Activated CD4-positive, alpha-beta memory T cell treated with anti-CD3 and anti-CD28 coated beads for 36 hours (primary cell): ENCODE measurements around the gene PIEZO1. TPM values are rescaled to one million over a fixed set of nuclear protein-coding genes. Genes with fewer than 3 reads are reported as not detected.

Source experiments
- CTCF ChIA-PET: fragments of 350-600 bp; sonication (Branson Sonifier 250); formaldehyde crosslinking; loops from one replicate; lab custom pipeline; 2021; ENCODE audit warnings: antibody characterized with exemption, inconsistent platforms; lab: Charles Lee
- POLR2A ChIA-PET: fragments of 350-600 bp; sonication (Branson Sonifier 250); formaldehyde crosslinking; loops from one replicate; lab custom pipeline; 2021; ENCODE audit warnings: antibody characterized with exemption; lab: Charles Lee
- DNase-seq: peaks from one replicate; pipeline ENCODE4 v3.0.0-alpha.2; 2020
- H3K27ac Mint-ChIP-seq: one replicate; pipeline ENCODE4 v1.8.0; 2021; ENCODE audit warnings: mixed read lengths
- H3K27me3 Mint-ChIP-seq: one replicate; pipeline ENCODE4 v1.8.0; 2021; ENCODE audit warnings: mixed read lengths
- H3K36me3 Mint-ChIP-seq: one replicate; pipeline ENCODE4 v1.8.0; 2021; ENCODE audit warnings: mixed read lengths
- H3K4me1 Mint-ChIP-seq: one replicate; pipeline ENCODE4 v1.8.0; 2021; ENCODE audit warnings: low read depth, mixed read lengths
- H3K4me3 Mint-ChIP-seq: one replicate; pipeline ENCODE4 v1.8.0; 2021; ENCODE audit warnings: mild to moderate bottlenecking, mixed read lengths
- H3K9me3 Mint-ChIP-seq: one replicate; pipeline ENCODE4 v1.8.0; 2021; ENCODE audit warnings: mixed read lengths
- intact Hi-C: fragments of 100-400 bp; cut with micrococcal nuclease; formaldehyde crosslinking; loops from one replicate; pipeline ENCODE4 v1.15.1; 2023
- total RNA-seq, 2 experiments: library from RNA; stranded (reverse); gene quantifications; one replicate each; pipeline ENCODE4 v1.2.3, GENCODE V29; 2021

PIEZO1 gene
- total RNA-seq, 2 experiments from 2014 or later = 221 to 234 TPM

DNA sequence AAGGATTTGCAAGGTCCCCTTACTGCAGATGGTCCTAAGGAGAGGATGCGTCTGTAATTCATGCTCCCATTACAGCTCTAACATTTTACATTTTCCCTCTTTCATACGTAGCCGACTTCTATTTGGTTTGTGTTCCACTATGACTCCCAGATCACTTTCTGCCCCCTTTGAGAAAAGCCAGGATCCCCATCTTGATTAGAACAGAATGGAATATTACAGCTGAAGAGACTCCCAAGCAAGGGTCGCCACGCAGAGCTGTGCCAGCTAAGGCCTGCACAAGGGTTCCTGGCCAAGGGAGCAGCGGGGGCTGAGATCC, 15.2 kb upstream of the PIEZO1 start:
- intact Hi-C loops = loop anchor here (5.0 kb wide), 1 partner anchor 93 kb away; the partner anchor contains the start of genes CTU2 and RNF166
- Mint-ChIP-seq H3K4me1 (peaks cover 20% of the 10 kb centered on the region), H3K4me3 (no peak overlapping the region), H3K27ac (no peak overlapping the region), H3K36me3 (peaks cover 13% of the 10 kb centered on the region), H3K27me3 (no peaks in the 10 kb centered on the region), H3K9me3 (no peaks in the 10 kb centered on the region)
- POLR2A ChIA-PET = interaction anchor here (1.5 kb wide), 1 partner anchor 9 kb away, joined by 10 read pairs; no protein-coding TSS in a partner anchor
- no peak for DNase-seq
- CTCF ChIA-PET = interaction anchor here (0.6 to 3.5 kb wide), 7 partner anchors 10 to 63 kb away, joined by 3 to 18 read pairs (median 3); partner anchors contain the start of genes APRT and PIEZO1

DNA sequence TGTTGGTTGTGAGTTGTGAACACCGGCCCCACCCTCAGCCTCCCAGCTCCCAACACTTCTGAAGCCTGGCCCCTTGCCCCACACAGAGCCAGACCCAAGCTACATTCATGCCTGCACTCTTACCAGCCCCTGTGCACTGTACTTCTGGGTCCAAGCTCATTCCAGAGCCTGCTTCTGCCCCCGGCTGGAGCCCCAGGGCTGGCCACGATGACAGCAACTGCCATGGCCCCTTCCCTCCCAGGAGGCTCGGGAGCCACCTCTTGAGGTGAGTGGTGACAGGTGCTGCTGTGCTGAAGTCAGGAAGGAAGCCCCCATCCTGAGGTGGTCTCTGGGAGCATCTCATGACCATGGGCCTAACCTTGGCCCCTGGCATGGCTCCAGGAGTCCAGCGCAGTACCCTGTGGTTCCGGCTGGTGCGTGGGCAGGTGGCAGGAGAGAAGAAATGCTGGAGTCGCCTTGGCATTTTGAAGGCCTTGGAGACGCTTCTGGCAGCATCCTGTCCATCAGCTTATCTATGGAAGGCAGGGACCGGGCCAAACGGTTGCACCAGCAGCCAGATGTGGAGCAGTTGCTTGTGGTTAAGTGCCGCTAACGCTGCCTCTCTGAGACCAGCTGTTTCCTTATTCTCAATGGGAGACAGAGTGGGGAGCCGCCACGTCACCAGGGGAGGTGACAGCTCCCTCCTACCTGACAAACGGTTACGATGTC, 14.7 kb upstream of the PIEZO1 start:
- CTCF ChIA-PET = interaction anchor here (0.6 to 3.5 kb wide), 7 partner anchors 11 to 63 kb away, joined by 3 to 18 read pairs (median 3); partner anchors contain the start of gene PIEZO1

DNA sequence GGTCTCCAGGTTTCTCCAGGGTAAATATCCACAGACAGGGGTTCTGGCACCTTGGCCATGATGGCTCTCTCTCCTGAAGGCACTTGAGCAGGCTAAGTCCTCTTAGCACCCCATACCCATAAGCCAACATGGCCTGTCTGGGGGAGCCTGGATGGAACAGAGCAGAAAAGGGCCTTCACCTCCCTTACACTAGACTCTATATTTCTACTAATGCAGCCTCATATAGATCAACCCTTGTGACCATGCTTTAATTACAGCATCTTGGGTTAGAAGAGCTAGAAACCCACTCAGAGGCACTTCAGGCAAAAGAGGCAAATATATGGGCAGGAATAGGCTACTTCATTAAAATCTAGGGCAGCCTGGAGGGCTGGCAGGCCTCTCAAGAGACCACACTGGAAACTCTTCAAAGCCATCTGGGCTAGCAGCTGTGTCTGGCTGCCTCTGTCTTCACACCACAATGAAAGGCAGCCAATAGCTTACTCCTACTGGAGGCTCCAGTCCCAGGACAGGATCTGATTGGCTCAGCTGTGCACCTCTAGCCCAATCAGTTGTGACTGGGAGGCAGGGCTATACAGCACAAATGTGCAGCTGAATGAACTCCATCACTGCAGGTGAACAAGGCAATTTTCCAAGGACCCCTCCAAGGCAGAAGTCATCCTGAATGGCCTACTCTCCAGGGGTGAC, 13.9 kb upstream of the PIEZO1 start:
- no peaks in the 10 kb centered on the region for H3K27me3 Mint-ChIP-seq
- ChIA-PET CTCF (interaction anchor here (1.2 to 3.5 kb wide), 4 partner anchors 17 to 64 kb away, joined by 3 to 18 read pairs (median 10); no protein-coding TSS in a partner anchor), POLR2A (interaction anchor here (1.0 to 1.5 kb wide), 3 partner anchors 11 to 17 kb away, joined by 3 to 10 read pairs (median 3); partner anchors contain the start of gene APRT)
- no peaks in the 10 kb centered on the region for H3K9me3 Mint-ChIP-seq
- H3K4me3 Mint-ChIP-seq = no peak overlapping the region
- no peak overlapping the region for H3K27ac Mint-ChIP-seq
- intact Hi-C loops = no loop called here
- no peak for DNase-seq
- peaks cover 2% of the 10 kb centered on the region for H3K36me3 Mint-ChIP-seq
- peaks cover 27% of the 10 kb centered on the region for H3K4me1 Mint-ChIP-seq

More for the DNA sequence above, 14.7 kb upstream of the PIEZO1 start:
- intact Hi-C loops = loop anchor here (5.0 kb wide), 1 partner anchor 92 kb away; the partner anchor contains the start of genes CTU2 and RNF166
- H3K36me3 Mint-ChIP-seq = peaks cover 8% of the 10 kb centered on the region
- POLR2A ChIA-PET = interaction anchor here (1.0 to 1.5 kb wide), 3 partner anchors 10 to 18 kb away, joined by 3 to 10 read pairs (median 3); partner anchors contain the start of gene APRT
- peaks cover 25% of the 10 kb centered on the region for H3K4me1 Mint-ChIP-seq
- no peak for DNase-seq
- no peaks in the 10 kb centered on the region for H3K9me3 Mint-ChIP-seq
- H3K4me3 Mint-ChIP-seq = no peak overlapping the region
- H3K27ac Mint-ChIP-seq = no peak overlapping the region
- H3K27me3 Mint-ChIP-seq = no peaks in the 10 kb centered on the region

DNA sequence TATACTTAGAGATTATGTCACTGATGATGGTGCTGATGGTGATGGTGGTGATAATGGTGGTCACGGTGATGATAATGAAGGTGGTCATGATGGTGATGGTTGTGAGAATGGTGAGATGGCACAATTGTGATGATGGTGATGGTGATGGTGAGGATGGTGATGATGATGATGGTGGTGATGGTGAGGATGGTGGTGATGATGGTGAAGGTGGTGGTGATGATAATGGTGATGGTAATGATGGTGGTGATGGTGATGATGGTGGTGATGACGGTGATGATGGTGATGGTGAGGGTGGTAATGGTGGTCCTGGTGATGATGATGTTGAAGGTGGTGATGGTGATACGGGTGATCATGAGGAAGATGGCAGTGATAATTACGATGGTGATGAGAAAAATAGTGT, 13.1 kb upstream of the PIEZO1 start:
- peaks cover 35% of the 10 kb centered on the region for H3K4me1 Mint-ChIP-seq
- H3K9me3 Mint-ChIP-seq = no peaks in the 10 kb centered on the region
- ChIA-PET CTCF (interaction anchor here (1.7 kb wide), 1 partner anchor 63 kb away, joined by 3 read pairs; no protein-coding TSS in a partner anchor), POLR2A (no interaction called here)
- intact Hi-C loops = no loop called here
- H3K27ac Mint-ChIP-seq = no peak overlapping the region
- H3K4me3 Mint-ChIP-seq = no peak overlapping the region
- H3K36me3 Mint-ChIP-seq = peaks cover 2% of the 10 kb centered on the region
- H3K27me3 Mint-ChIP-seq = no peaks in the 10 kb centered on the region
- no peak for DNase-seq

DNA sequence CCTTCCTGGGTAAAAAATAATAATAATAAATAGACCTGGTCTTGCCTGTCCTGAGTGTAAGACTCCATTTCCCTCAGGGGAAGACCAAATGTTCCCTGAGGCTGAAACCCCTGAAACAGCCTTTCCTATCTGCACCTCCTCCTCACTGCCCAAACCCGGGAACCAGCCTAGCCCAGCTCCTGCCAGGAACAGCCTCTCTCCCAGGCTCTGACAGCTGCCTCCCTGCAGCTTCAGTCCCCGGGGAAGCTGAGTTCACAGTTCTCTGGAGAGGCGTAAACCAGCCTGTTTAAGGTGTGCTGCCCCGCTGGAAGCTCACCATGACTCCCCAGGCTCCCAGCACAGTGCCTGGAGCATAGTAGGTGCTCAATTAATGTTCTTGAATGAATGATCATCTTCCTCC, 11.3 kb upstream of the PIEZO1 start:
- ChIA-PET POLR2A (interaction anchor here (1.2 kb wide), 1 partner anchor 14 kb away, joined by 3 read pairs; no protein-coding TSS in a partner anchor), CTCF (interaction anchor here (0.7 to 1.5 kb wide), 4 partner anchors 10 to 61 kb away, joined by 3 to 5 read pairs (median 4); partner anchors contain the start of gene PIEZO1)
- no peak overlapping the region for H3K27ac Mint-ChIP-seq
- H3K27me3 Mint-ChIP-seq = no peaks in the 10 kb centered on the region
- no peaks in the 10 kb centered on the region for H3K36me3 Mint-ChIP-seq
- H3K4me1 Mint-ChIP-seq = peaks cover 50% of the 10 kb centered on the region
- DNase-seq = no peak
- intact Hi-C loops = no loop called here
- no peaks in the 10 kb centered on the region for H3K9me3 Mint-ChIP-seq
- no peak overlapping the region for H3K4me3 Mint-ChIP-seq

DNA sequence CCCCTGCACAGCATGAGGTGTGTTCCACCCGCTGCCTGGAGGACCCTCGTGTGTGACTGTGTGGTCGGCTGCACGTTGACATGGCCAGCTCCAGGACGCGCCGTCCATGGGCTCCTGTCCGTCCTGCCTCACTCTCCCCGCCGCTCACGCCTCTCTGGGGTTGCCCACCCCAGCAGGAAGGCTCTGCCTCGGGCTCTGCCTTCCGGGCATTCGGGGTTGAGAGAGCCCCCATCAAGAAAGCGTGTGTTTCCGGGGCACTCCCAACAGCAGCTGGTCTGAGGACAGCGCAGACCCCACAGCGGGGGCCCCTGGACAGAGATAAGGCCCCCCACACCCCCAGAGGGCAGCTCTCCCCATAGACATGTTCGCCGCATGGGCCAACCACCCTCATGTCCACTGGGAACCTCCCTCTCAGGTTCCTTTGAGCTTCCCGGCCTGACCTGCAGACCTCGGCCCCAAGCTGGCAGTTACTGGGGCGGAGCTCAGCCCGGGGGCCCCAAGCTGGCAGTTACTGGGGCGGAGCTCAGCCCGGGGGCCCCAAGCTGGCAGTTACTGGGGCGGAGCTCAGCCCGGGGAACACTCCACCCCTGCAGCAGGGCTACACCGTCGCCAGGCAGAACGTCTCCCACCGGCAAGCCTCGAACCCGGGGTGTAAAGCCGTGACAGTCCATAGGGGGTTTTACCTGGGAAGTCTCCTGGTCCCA, 8.4 kb upstream of the PIEZO1 start:
- intact Hi-C loops = no loop called here
- Mint-ChIP-seq H3K27ac (peak overlapping the region; percentile 45), H3K9me3 (no peaks in the 10 kb centered on the region), H3K27me3 (no peaks in the 10 kb centered on the region), H3K4me3 (peak overlapping the region; percentile 32), H3K36me3 (no peaks in the 10 kb centered on the region), H3K4me1 (peaks cover 54% of the 10 kb centered on the region)
- DNase-seq = peak; percentile 64
- CTCF ChIA-PET = interaction anchor here (0.7 to 2.1 kb wide), 8 partner anchors 10 to 160 kb away, joined by 3 to 11 read pairs (median 4); partner anchors contain the start of genes APRT, GALNS and TRAPPC2L
- POLR2A ChIA-PET = interaction anchor here (1.2 to 1.6 kb wide), 3 partner anchors 8 to 91 kb away, joined by 3 to 5 read pairs (median 3); partner anchors contain the start of gene CDT1

DNA sequence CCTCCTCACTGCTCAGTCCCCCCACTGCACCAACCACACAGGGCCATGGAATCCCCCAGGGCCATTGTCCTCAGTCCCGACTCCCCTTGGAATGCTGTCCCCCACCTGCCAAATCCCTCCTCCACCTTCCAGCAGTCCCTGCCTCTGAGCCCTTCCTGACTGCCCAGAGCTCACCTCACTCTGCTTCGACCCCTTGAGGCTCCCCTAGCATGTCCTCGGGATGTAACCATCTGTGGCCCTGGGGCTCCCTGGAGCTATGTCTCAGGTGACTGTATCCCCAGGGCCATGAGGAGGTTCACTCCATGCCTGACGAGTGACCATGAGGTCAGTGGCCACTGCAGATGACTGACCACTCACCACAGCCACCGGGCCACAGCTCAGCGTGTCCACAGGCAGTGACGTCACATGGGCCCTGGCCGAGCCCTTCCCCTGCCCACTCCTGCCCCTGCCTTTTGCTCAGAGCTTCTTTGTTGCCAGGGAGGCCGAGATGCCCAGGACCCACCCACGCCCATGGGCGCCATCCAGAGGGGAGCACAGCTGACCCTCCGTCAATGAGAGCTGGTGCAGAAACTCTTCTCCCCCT, 7.7 kb upstream of the PIEZO1 start:
- ChIA-PET POLR2A (interaction anchor here (1.2 to 1.6 kb wide), 3 partner anchors 9 to 91 kb away, joined by 3 to 5 read pairs (median 3); partner anchors contain the start of gene CDT1), CTCF (interaction anchor here (0.7 to 2.1 kb wide), 5 partner anchors 19 to 76 kb away, joined by 3 to 11 read pairs (median 6); partner anchors contain the start of genes APRT, GALNS and TRAPPC2L)
- intact Hi-C loops = no loop called here
- H3K4me3 Mint-ChIP-seq = peak overlapping the region; percentile 16
- H3K27me3 Mint-ChIP-seq = no peaks in the 10 kb centered on the region
- no peaks in the 10 kb centered on the region for H3K9me3 Mint-ChIP-seq
- peaks cover 54% of the 10 kb centered on the region for H3K4me1 Mint-ChIP-seq
- H3K27ac Mint-ChIP-seq = peak overlapping the region; percentile 3
- DNase-seq = no peak
- H3K36me3 Mint-ChIP-seq = no peaks in the 10 kb centered on the region

DNA sequence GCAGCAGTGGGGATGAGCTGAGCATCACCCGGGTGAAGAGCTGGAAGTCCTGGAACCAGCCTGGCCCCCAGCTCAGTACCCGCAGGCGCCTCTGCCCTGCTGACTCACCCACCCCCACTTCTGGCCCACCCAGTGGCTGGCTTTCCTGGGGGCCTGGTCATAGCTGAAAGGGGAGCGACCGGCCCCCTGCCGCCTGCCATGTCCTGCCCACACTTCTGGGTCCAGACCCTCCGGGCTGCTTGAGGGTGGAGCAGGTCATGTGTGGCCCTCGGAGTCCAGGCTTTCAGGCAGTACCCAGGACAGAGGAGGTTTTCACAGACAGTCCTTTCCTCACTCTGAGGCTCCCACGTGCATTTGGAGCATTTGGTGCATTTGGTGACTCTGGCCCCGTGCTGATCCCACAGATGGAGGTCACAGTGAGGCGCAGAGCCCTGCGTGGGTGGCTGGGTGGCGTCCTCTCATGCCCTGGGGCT, 7.1 kb upstream of the PIEZO1 start:
- POLR2A ChIA-PET = interaction anchor here (1.6 kb wide), 1 partner anchor 11 kb away, joined by 5 read pairs; the partner anchor contains the start of gene CDT1
- Mint-ChIP-seq H3K4me1 (peaks cover 54% of the 10 kb centered on the region), H3K36me3 (no peaks in the 10 kb centered on the region), H3K9me3 (no peaks in the 10 kb centered on the region), H3K27ac (peak overlapping the region; percentile 19), H3K4me3 (no peak overlapping the region), H3K27me3 (no peaks in the 10 kb centered on the region)
- DNase-seq = no peak
- intact Hi-C loops = no loop called here
- CTCF ChIA-PET = interaction anchor here (1.8 to 2.1 kb wide), 2 partner anchors 20 to 65 kb away, joined by 6 to 9 read pairs; partner anchors contain the start of genes APRT, GALNS and TRAPPC2L

DNA sequence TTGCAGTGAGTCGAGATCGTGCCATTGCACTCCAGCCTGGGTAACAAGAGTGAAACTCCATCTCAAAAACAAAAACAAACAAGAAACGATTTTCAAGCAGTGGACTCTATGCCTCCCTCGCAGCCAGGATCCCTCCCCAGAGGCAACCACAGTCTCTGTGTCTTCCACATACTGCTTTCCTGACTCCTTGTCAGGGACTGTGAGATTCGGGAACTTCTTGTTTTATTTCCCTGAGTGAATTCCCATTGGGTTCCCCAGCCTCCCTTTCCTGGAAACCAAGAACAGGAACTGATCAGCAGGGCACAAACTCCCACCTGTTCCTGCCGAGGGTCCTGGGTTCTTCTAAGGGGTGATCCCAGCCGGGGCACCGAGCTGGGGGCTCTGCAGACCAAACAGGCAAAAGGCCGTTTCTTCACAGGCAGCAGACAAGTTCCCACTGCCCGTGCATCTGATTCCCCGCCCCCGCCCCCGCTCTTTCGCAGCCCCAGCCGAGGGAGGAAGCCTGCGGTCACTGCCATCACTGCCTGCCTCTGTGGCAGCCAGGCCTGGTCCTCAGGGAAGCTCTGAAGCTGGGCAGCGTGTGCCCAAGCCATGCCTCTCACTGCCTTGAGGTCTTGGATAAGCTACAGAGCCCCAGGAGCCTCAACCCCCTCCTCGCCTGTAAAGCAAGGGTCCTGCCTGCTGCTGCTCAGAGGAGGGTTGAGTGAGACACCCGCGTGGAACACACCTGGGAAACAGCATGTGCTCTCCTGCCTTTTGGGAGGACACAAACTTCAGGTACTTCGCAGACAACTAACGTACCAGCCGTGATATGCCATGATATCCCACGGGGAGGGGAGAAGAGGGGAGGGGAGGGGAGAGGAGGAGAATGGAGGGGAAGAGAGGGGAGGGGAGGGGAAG, 5.5 kb upstream of the PIEZO1 start:
- DNase-seq = peak; percentile 84
- H3K9me3 Mint-ChIP-seq = no peaks in the 10 kb centered on the region
- ChIA-PET POLR2A (no interaction called here), CTCF (interaction anchor here (1.2 kb wide), 1 partner anchor 14 kb away, joined by 3 read pairs; no protein-coding TSS in a partner anchor)
- H3K27ac Mint-ChIP-seq = peak overlapping the region; percentile 81
- H3K27me3 Mint-ChIP-seq = no peaks in the 10 kb centered on the region
- intact Hi-C loops = loop anchor here (1.0 kb wide), 1 partner anchor 8 kb away; no protein-coding TSS in a partner anchor
- peaks cover 52% of the 10 kb centered on the region for H3K4me1 Mint-ChIP-seq
- no peaks in the 10 kb centered on the region for H3K36me3 Mint-ChIP-seq
- peak overlapping the region; percentile 69 for H3K4me3 Mint-ChIP-seq

DNA sequence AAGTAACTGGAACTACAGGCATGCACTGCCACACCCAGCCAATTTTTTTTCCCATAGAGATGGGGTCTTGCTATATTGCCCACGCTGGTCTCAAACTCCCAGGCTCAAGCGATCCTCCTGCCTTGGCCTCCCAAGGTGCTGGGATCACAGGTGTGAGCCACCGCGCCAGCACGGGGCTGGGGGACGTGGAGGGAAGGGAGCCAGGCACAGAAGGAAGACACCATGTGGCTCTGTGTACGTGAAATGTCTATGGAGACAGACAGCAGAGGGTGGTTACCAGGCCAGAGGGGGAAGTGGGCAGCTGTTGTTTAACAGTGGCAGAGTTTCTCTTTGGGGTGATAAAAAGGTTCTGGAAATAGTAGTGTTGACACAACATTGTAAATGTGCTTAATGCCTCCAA, 4.6 kb upstream of the PIEZO1 start:
- peaks cover 44% of the 10 kb centered on the region for H3K4me1 Mint-ChIP-seq
- ChIA-PET CTCF (interaction anchor here (1.2 kb wide), 1 partner anchor 13 kb away, joined by 3 read pairs; no protein-coding TSS in a partner anchor), POLR2A (no interaction called here)
- intact Hi-C loops = no loop called here
- no peaks in the 10 kb centered on the region for H3K27me3 Mint-ChIP-seq
- H3K27ac Mint-ChIP-seq = peak overlapping the region; percentile 4
- no peak overlapping the region for H3K4me3 Mint-ChIP-seq
- H3K9me3 Mint-ChIP-seq = no peaks in the 10 kb centered on the region
- H3K36me3 Mint-ChIP-seq = no peaks in the 10 kb centered on the region
- DNase-seq = no peak
